Neural progenitor cell (in vitro differentiated cells): ENCODE results near the gene TACR1. TPM values are rescaled to one million over a fixed set of nuclear protein-coding genes. Genes with fewer than 3 reads are reported as not detected.

Experiments used
- DNase-seq: peaks from one replicate; pipeline ENCODE4 v3.0.0-alpha.2; 2016; ENCODE audit warnings: low spot score
- H2AFZ ChIP-seq: fragments of 200-600 bp; sonication (generic); replicated peaks from 2 replicates; pipeline ENCODE4 v1.6.1; 2016; ENCODE audit warnings: antibody characterized with exemption
- H3F3A ChIP-seq: fragments of 200-600 bp; sonication (generic); 2 replicates; pipeline ENCODE4 v1.6.1; 2016; ENCODE audit warnings: antibody characterized with exemption, low read depth
- H3K27ac ChIP-seq: fragments of 200-600 bp; sonication (generic); 2 replicates; pipeline ENCODE4 v1.5.1; 2016; ENCODE audit warnings: mild to moderate bottlenecking
- H3K27me3 ChIP-seq: fragments of 200-600 bp; sonication (generic); 2 replicates; pipeline ENCODE4 v1.6.1; 2016; ENCODE audit warnings: mild to moderate bottlenecking, moderate library complexity
- H3K36me3 ChIP-seq: fragments of 200-600 bp; sonication (generic); 2 replicates; pipeline ENCODE4 v1.5.1; 2016
- H3K4me1 ChIP-seq: fragments of 200-600 bp; sonication (generic); 2 replicates; pipeline ENCODE4 v1.6.1; 2016; ENCODE audit warnings: mixed run types
- H3K4me2 ChIP-seq: fragments of 200-600 bp; sonication (generic); 2 replicates; pipeline ENCODE4 v1.6.1; 2016
- H3K4me3 ChIP-seq: fragments of 200-600 bp; sonication (generic); 2 replicates; pipeline ENCODE4 v1.5.1; 2016
- H3K79me2 ChIP-seq: fragments of 200-600 bp; sonication (generic); 2 replicates; pipeline ENCODE4 v1.6.1; 2016; ENCODE audit warnings: low read depth
- H3K9ac ChIP-seq: fragments of 200-600 bp; sonication (generic); 2 replicates; pipeline ENCODE4 v1.6.1; 2016
- H3K9me3 ChIP-seq: fragments of 200-600 bp; sonication (generic); 2 replicates; pipeline ENCODE4 v1.5.1; 2016; ENCODE audit warnings: low read depth
- H4K20me1 ChIP-seq: fragments of 200-600 bp; sonication (generic); 2 replicates; pipeline ENCODE4 v1.6.1; 2016; ENCODE audit warnings: low read depth
- H3K27ac Mint-ChIP-seq: 3 replicates; pipeline ENCODE4 v1.8.0; 2021; ENCODE audit warnings: mixed read lengths
- H3K27me3 Mint-ChIP-seq: 2 replicates; pipeline ENCODE4 v1.8.0; 2022; ENCODE audit warnings: low read depth, mild to moderate bottlenecking, inconsistent platforms, moderate library complexity, mixed read lengths; ENCODE audit not compliant: insufficient read depth
- H3K36me3 Mint-ChIP-seq: 3 replicates; pipeline ENCODE4 v1.8.0; 2021; ENCODE audit warnings: mixed read lengths
- H3K4me1 Mint-ChIP-seq: 3 replicates; pipeline ENCODE4 v1.8.0; 2021; ENCODE audit warnings: mixed read lengths
- H3K4me3 Mint-ChIP-seq: 3 replicates; pipeline ENCODE4 v1.8.0; 2021; ENCODE audit warnings: mild to moderate bottlenecking, moderate library complexity, mixed read lengths
- H3K9me3 Mint-ChIP-seq: 3 replicates; pipeline ENCODE4 v1.8.0; 2020; ENCODE audit warnings: mixed read lengths
- CTCF ChIP-seq: fragments of 200-600 bp; sonication (generic); IDR thresholded peaks from 2 replicates; pipeline ENCODE4 v1.5.1; 2017; ENCODE audit warnings: antibody characterized with exemption, mild to moderate bottlenecking
- EZH2 ChIP-seq: fragments of 200-600 bp; sonication (generic); IDR thresholded peaks from 2 replicates; pipeline ENCODE4 v1.6.1; 2017; ENCODE audit warnings: antibody characterized with exemption, mild to moderate bottlenecking, moderate library complexity
- EZH2phosphoT487 ChIP-seq: fragments of 200-600 bp; sonication (generic); IDR thresholded peaks from 2 replicates; pipeline ENCODE4 v1.6.1; 2017; ENCODE audit warnings: antibody characterized with exemption
- total RNA-seq: library from RNA; depleted of rRNA; stranded (reverse); fragments of >200 nt; gene quantifications from 2 replicates; pipeline ENCODE4 v1.2.3, GENCODE V29; 2015; ENCODE audit warnings: low replicate concordance

Gene TACR1
- total RNA-seq, 1 donor from 2014 or later: not detected

- Mint-ChIP-seq H3K9me3 (no peaks in the 10 kb centered on the region), H3K4me1 (peaks cover 9% of the 10 kb centered on the region), H3K36me3 (no peaks in the 10 kb centered on the region), H3K27me3 (peaks cover 2% of the 10 kb centered on the region), H3K27ac (no peak overlapping the region), H3K4me3 (no peak overlapping the region)
- peak; percentile 77 for DNase-seq
- H3F3A ChIP-seq: peaks cover 28% of the 10 kb centered on the region
- no peaks in the 10 kb centered on the region for H3K79me2 ChIP-seq
- no peak overlapping the region for H3K4me2 ChIP-seq
- peaks cover 38% of the 10 kb centered on the region for H3K4me1 ChIP-seq
- TF ChIP-seq EZH2phosphoT487 (no peak), CTCF (peak; percentile 82)
- H3K9me3 ChIP-seq: no peaks in the 10 kb centered on the region
- no peaks in the 10 kb centered on the region for H3K27me3 ChIP-seq
- no peak overlapping the region for H3K27ac ChIP-seq
- H2AFZ ChIP-seq: peak overlapping the region; percentile 54
- H4K20me1 ChIP-seq: no peaks in the 10 kb centered on the region
- no peak overlapping the region for H3K4me3 ChIP-seq
- no peak overlapping the region for H3K9ac ChIP-seq
- H3K36me3 ChIP-seq: no peaks in the 10 kb centered on the region
These were observed 145.7 kb downstream of the TACR1 start for GRCh38 chr2:75053484-75054112.

GRCh38 chr2:75047992-75048625 is 151.2 kb downstream of the TACR1 start:
- peaks cover 2% of the 10 kb centered on the region for H3K27me3 Mint-ChIP-seq
- no peaks in the 10 kb centered on the region for H3K9me3 Mint-ChIP-seq
- TF ChIP-seq CTCF: no peak
- peaks cover 5% of the 10 kb centered on the region for H3K4me1 Mint-ChIP-seq
- Histone ChIP-seq H3K9me3 (no peaks in the 10 kb centered on the region), H3F3A (no peaks in the 10 kb centered on the region), H3K27me3 (no peaks in the 10 kb centered on the region), H3K27ac (no peak overlapping the region), H4K20me1 (no peaks in the 10 kb centered on the region), H3K4me1 (no peaks in the 10 kb centered on the region), H3K4me3 (no peak overlapping the region), H3K4me2 (no peak overlapping the region), H3K79me2 (no peaks in the 10 kb centered on the region), H3K9ac (no peak overlapping the region), H2AFZ (no peak overlapping the region), H3K36me3 (no peaks in the 10 kb centered on the region)
- no peaks in the 10 kb centered on the region for H3K36me3 Mint-ChIP-seq
- no peak overlapping the region for H3K27ac Mint-ChIP-seq
- no peak overlapping the region for H3K4me3 Mint-ChIP-seq
- DNase-seq: no peak

GRCh38 chr2:75047189-75047991 is 151.9 kb downstream of the TACR1 start:
- H3K9me3 ChIP-seq: no peaks in the 10 kb centered on the region
- no peak overlapping the region for H3K4me2 ChIP-seq
- TF ChIP-seq CTCF (no peak), EZH2 (no peak), EZH2phosphoT487 (no peak)
- DNase-seq: no peak
- no peak overlapping the region for H3K27ac ChIP-seq
- H3K36me3 ChIP-seq: no peaks in the 10 kb centered on the region
- no peak overlapping the region for H2AFZ ChIP-seq
- H3K27me3 ChIP-seq: no peaks in the 10 kb centered on the region
- H3K9ac ChIP-seq: no peak overlapping the region
- H4K20me1 ChIP-seq: no peaks in the 10 kb centered on the region
- no peaks in the 10 kb centered on the region for H3F3A ChIP-seq
- H3K4me1 Mint-ChIP-seq: peaks cover 5% of the 10 kb centered on the region
- H3K79me2 ChIP-seq: no peaks in the 10 kb centered on the region
- H3K4me3 Mint-ChIP-seq: no peak overlapping the region
- H3K4me1 ChIP-seq: no peaks in the 10 kb centered on the region
- H3K36me3 Mint-ChIP-seq: no peaks in the 10 kb centered on the region
- no peak overlapping the region for H3K4me3 ChIP-seq
- H3K27me3 Mint-ChIP-seq: peaks cover 2% of the 10 kb centered on the region
- H3K9me3 Mint-ChIP-seq: no peaks in the 10 kb centered on the region
- no peak overlapping the region for H3K27ac Mint-ChIP-seq
